AG10803 (cell line): ENCODE results near the gene ZBTB38.

ENCODE experiments used
- DNase-seq: peaks from one replicate; pipeline ENCODE4 v3.0.0; 2010; ENCODE audit warnings: low read depth
- H3K4me3 ChIP-seq: 2 replicates; pipeline ENCODE4 v1.5.1; 2011; ENCODE audit warnings: mild to moderate bottlenecking, low read length, control low read depth
- CTCF ChIP-seq: conservative IDR thresholded peaks from 2 replicates; pipeline ENCODE4 v1.5.1; 2011; ENCODE audit warnings: mild to moderate bottlenecking, low read length, control low read depth, inconsistent platforms

ZBTB38 gene

GRCh38 chr3:141399200-141399599 is 30.9 kb downstream of the ZBTB38 start:
- DNase-seq, result no peak
- no peak for TF ChIP-seq CTCF
- no peak overlapping the region for H3K4me3 ChIP-seq

GRCh38 chr3:141400073-141400971 is 32.0 kb downstream of the ZBTB38 start:
- TF ChIP-seq CTCF, result no peak
- peak; percentile 84 for DNase-seq
- H3K4me3 ChIP-seq, result no peak overlapping the region

- H3K4me3 ChIP-seq, result no peak overlapping the region
- no peak for TF ChIP-seq CTCF
- no peak for DNase-seq
Measured at GRCh38 chr3:141401095-141401494, 32.8 kb downstream of the ZBTB38 start.

GRCh38 chr3:141401573-141402475 is 33.5 kb downstream of the ZBTB38 start:
- H3K4me3 ChIP-seq, result peak overlapping the region; percentile 61
- no peak for TF ChIP-seq CTCF
- DNase-seq, result peak; percentile 51

GRCh38 chr3:141402476-141403171 is 34.3 kb downstream of the ZBTB38 start:
- H3K4me3 ChIP-seq, result peak overlapping the region; percentile 61
- DNase-seq, result peak; percentile 93
- no peak for TF ChIP-seq CTCF

- no peak for TF ChIP-seq CTCF
- H3K4me3 ChIP-seq, result peak overlapping the region; percentile 61
- DNase-seq, result peak; percentile 89
Measured at GRCh38 chr3:141403576-141403975, 35.3 kb downstream of the ZBTB38 start.
